ENCODE results near the gene CCL15. TPM values are rescaled to one million over a fixed set of nuclear protein-coding genes. Genes with fewer than 3 reads are reported as not detected.

The CCL15 gene
- total RNA-seq, 1 experiment from 2014 or later, result not detected

- no peak overlapping the region for H3K27ac Mint-ChIP-seq
- ATAC-seq (no peak), DNase-seq (ENCODE audit: low spot score) (no peak)
- no peaks in the 10 kb centered on the region for H3K36me3 Mint-ChIP-seq
- POLR2A ChIA-PET, result interaction anchor here (0.6 kb wide), 1 partner anchor 99 kb away, joined by 7 read pairs; no protein-coding TSS in a partner anchor
- TF ChIP-seq E2F5 (CRISPR knock-in tag; IDR thresholded peaks at IDR 0.05), result no peak
- no peaks in the 10 kb centered on the region; the same call in 1 of the 2 replicates for H3K27me3 Mint-ChIP-seq (ENCODE audit: low read depth)
- H3K4me3 Mint-ChIP-seq, result no peak overlapping the region
- no peaks in the 10 kb centered on the region for H3K9me3 Mint-ChIP-seq
- CTCF ChIA-PET, result interaction anchor here (2.3 to 8.5 kb wide), 4 partner anchors 9 to 504 kb away, joined by 12 to 159 read pairs (median 45); no protein-coding TSS in a partner anchor
- no peaks in the 10 kb centered on the region for H3K4me1 Mint-ChIP-seq
Observed at GRCh38 chr17:35978346-35978745, 23.0 kb downstream of the CCL15 start.

GRCh38 chr17:35977509-35977908 lies 23.8 kb downstream of the CCL15 start:
- no peak overlapping the region for H3K4me3 Mint-ChIP-seq

More at GRCh38 chr17:35977509-35977908, 23.8 kb downstream of the CCL15 start:
- no peaks in the 10 kb centered on the region; the same call in 1 of the 2 replicates for H3K27me3 Mint-ChIP-seq (ENCODE audit: low read depth)
- POLR2A ChIA-PET, result interaction anchor here (0.6 kb wide), 1 partner anchor 98 kb away, joined by 7 read pairs; no protein-coding TSS in a partner anchor
- TF ChIP-seq TCF7 (CRISPR knock-in tag; IDR thresholded peaks at IDR 0.05; ENCODE audit: low read depth) (no peak), IRF2 (CRISPR knock-in tag; IDR thresholded peaks at IDR 0.05; ENCODE audit: borderline replicate concordance, low read depth) (no peak), ZNF532 (CRISPR knock-in tag; IDR thresholded peaks at IDR 0.05; ENCODE audit: borderline replicate concordance) (no peak), ETV6 (CRISPR knock-in tag; IDR thresholded peaks at IDR 0.05) (no peak), GTF2I (CRISPR knock-in tag; conservative IDR thresholded peaks at IDR 0.05) (no peak), NR2C2 (CRISPR knock-in tag; IDR thresholded peaks at IDR 0.05) (no peak), ERG (CRISPR knock-in tag; IDR thresholded peaks at IDR 0.05) (no peak), NFYB (CRISPR knock-in tag; conservative IDR thresholded peaks at IDR 0.05; ENCODE audit: low read depth) (no peak), SMAD3 (CRISPR knock-in tag; IDR thresholded peaks at IDR 0.05; ENCODE audit: borderline replicate concordance) (no peak), CBFB (CRISPR knock-in tag; IDR thresholded peaks at IDR 0.05; ENCODE audit: low read depth) (no peak), RELA (CRISPR knock-in tag; IDR thresholded peaks at IDR 0.05; ENCODE audit: borderline replicate concordance) (no peak), CREB1 (CRISPR knock-in tag; IDR thresholded peaks at IDR 0.05) (no peak), PRDM15 (CRISPR knock-in tag; IDR thresholded peaks at IDR 0.05) (no peak)
- no peak for DNase-seq (ENCODE audit: low spot score)
- CTCF ChIA-PET, result interaction anchor here (2.3 to 8.5 kb wide), 4 partner anchors 8 to 505 kb away, joined by 12 to 159 read pairs (median 45); no protein-coding TSS in a partner anchor
- no peaks in the 10 kb centered on the region for H3K9me3 Mint-ChIP-seq
- no peaks in the 10 kb centered on the region for H3K36me3 Mint-ChIP-seq
- H3K27ac Mint-ChIP-seq, result no peak overlapping the region
- H3K4me1 Mint-ChIP-seq, result no peaks in the 10 kb centered on the region
- ATAC-seq, result no peak

Measured in WTC11 (cell line).